GM12801 (cell line): ENCODE results near the gene ELMO1.

ENCODE experiments used
- CTCF ChIP-seq: IDR thresholded peaks from one replicate; pipeline ENCODE4 v1.5.1; 2011; ENCODE audit warnings: control low read depth; ENCODE audit not compliant: insufficient read length; ENCODE audit errors: extremely low read depth

ELMO1 gene

GRCh38 chr7:36814311-36814710 lies 634.4 kb downstream of the ELMO1 start:
- TF ChIP-seq CTCF = no peak

DNA sequence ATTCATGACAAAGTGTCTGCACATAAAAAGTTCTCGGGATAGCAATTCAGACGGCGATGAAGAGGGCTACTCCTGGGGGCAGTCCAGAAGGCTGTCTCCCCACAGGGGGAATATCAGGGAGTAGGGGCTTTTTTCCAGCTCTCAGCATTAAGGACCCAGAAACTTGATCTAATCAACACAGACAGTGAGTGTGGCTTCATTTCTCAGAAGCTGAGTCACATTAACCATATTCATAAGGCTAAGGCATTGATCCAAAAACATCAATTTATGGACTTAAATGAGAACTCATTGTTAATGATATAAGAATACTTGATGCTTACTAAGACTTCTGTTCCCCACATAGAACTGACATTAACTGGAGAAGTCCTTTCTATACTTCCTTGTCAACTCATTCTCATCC lies 636.9 kb downstream of the ELMO1 start:
- no peak for TF ChIP-seq CTCF

- TF ChIP-seq CTCF = no peak
These were observed 638.2 kb downstream of the ELMO1 start for GRCh38 chr7:36810489-36810888.

GRCh38 chr7:36810032-36810431 lies 638.6 kb downstream of the ELMO1 start:
- TF ChIP-seq CTCF = no peak

- no peak for TF ChIP-seq CTCF
These were observed 639.2 kb downstream of the ELMO1 start for GRCh38 chr7:36809510-36809909.

DNA sequence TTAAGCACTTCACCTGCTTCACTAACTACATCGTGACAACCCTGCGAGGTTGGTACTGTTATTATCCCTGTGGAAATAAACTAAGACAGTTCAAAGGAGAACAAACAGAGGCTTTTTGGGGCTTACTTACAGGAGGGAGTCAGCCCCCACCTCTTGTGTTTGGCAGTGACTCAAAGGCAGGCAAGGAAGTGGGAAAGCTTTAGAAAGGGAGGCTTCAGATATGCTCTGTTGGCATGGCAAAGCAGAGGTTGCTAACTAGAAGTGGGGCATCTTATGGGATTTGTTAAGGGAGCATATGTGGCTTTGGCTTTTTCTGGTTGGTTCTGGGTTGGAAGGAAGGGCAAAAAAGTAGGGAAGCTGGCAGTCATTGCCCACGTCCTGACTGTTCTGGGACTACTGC lies 639.6 kb downstream of the ELMO1 start:
- no peak for TF ChIP-seq CTCF

DNA sequence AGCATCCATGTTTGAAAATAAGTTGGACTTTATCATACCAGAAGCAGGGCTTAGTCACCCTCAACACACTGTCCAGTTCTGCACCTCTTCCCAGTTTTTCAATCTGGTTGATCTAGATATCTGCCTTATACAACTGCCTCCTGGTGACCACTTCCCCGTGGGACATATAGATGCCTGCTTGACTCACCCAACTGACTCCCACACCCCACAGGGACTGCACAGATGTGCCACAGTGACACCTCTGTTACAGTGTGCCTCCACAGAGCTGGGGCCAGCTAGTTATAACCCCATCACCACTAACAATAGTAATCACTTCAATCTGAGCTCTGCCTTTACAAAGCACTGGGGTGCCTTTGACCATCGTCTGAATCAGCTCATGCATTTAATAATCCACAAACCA lies 641.8 kb downstream of the ELMO1 start:
- TF ChIP-seq CTCF = no peak
